Liver (tissue), 9 donors: ENCODE measurements around the gene KHDRBS2. TPM values are rescaled to one million over a fixed set of nuclear protein-coding genes. Genes with fewer than 3 reads are reported as not detected.

Experiments used
- DNase-seq: peaks from one replicate; pipeline ENCODE4 v3.0.0-alpha.2; 2017; ENCODE audit warnings: low spot score
- H3K27ac ChIP-seq, 2 donors: one replicate each; pipeline ENCODE4 v1.7.0; 2013; ENCODE audit warnings: inconsistent platforms in 2 of 2, low read length in 2 of 2, control low read depth in 1 of 2, low read depth in 1 of 2, mild to moderate bottlenecking in 1 of 2
- H3K27me3 ChIP-seq, 4 donors: one replicate each; pipeline versions ENCODE4 v1.6.1 to v1.7.0; 2013; ENCODE audit warnings: low read length in 3 of 4, inconsistent platforms in 1 of 4, mild to moderate bottlenecking in 1 of 4, moderate library complexity in 1 of 4; ENCODE audit not compliant: control insufficient read depth in 4 of 4, insufficient read depth in 4 of 4
- H3K36me3 ChIP-seq, 4 donors: one replicate each; pipeline versions ENCODE4 v1.6.1 to v1.7.0; 2013; ENCODE audit warnings: low read length in 3 of 4, mild to moderate bottlenecking in 3 of 4, low read depth in 1 of 4, moderate library complexity in 1 of 4; ENCODE audit not compliant: control insufficient read depth in 4 of 4, insufficient read depth in 3 of 4
- H3K4me1 ChIP-seq, 4 donors: one replicate each; pipeline versions ENCODE4 v1.6.1 to v1.7.0; 2013; ENCODE audit warnings: low read length in 3 of 4, mild to moderate bottlenecking in 3 of 4, moderate library complexity in 1 of 4; ENCODE audit not compliant: control insufficient read depth in 4 of 4, insufficient read depth in 4 of 4
- H3K4me3 ChIP-seq, 3 donors: one replicate each; pipeline versions ENCODE4 v1.6.1 to v1.7.0; 2013; ENCODE audit warnings: low read length in 3 of 3, control low read depth in 1 of 3, low read depth in 1 of 3, mild to moderate bottlenecking in 1 of 3
- H3K9ac ChIP-seq, 2 donors: one replicate each; pipeline ENCODE4 v1.7.0; 2013; ENCODE audit warnings: low read length in 2 of 2, mild to moderate bottlenecking in 2 of 2, moderate library complexity in 2 of 2, control low read depth in 1 of 2, low read depth in 1 of 2
- H3K9me3 ChIP-seq, 4 donors: one replicate each; pipeline versions ENCODE4 v1.6.1 to v1.7.0; 2013; ENCODE audit warnings: low read length in 3 of 4; ENCODE audit not compliant: control insufficient read depth in 4 of 4
- ATF3 ChIP-seq: IDR thresholded peaks from 2 replicates; pipeline ENCODE4 v1.6.1; 2016; ENCODE audit warnings: antibody characterized with exemption
- CTCF ChIP-seq: fragments of 150-350 bp; IDR thresholded peaks from 2 replicates; pipeline ENCODE4 v1.5.1; 2017; ENCODE audit warnings: improper control_type of control experiment, low read depth, low read length; ENCODE audit not compliant: missing input control
- EGR1 ChIP-seq, 2 donors: IDR thresholded peaks; 2 replicates each; pipeline ENCODE4 v1.6.1; 2016 to 2018; ENCODE audit warnings: antibody characterized with exemption in 2 of 2, low read depth in 2 of 2
- FOXA2 ChIP-seq: IDR thresholded peaks from 2 replicates; pipeline ENCODE4 v1.6.1; 2016; ENCODE audit warnings: antibody characterized with exemption
- GABPA ChIP-seq, 2 donors: IDR thresholded peaks in 1 of 2; conservative IDR thresholded peaks in 1 of 2; 2 replicates each; pipeline ENCODE4 v1.6.1; 2016; ENCODE audit warnings: antibody characterized with exemption in 2 of 2, mild to moderate bottlenecking in 1 of 2, moderate library complexity in 1 of 2
- HNF4A ChIP-seq, 2 donors: conservative IDR thresholded peaks; 2 replicates each; pipeline ENCODE4 v1.6.1; 2016; ENCODE audit warnings: antibody characterized with exemption in 2 of 2, mild to moderate bottlenecking in 2 of 2
- HNF4G ChIP-seq: IDR thresholded peaks from 2 replicates; pipeline ENCODE4 v1.6.1; 2016; ENCODE audit warnings: antibody characterized with exemption
- JUND ChIP-seq, 2 donors: IDR thresholded peaks; 2 replicates each; pipeline ENCODE4 v1.6.1; 2016; ENCODE audit warnings: antibody characterized with exemption in 2 of 2
- MAX ChIP-seq: IDR thresholded peaks from 2 replicates; pipeline ENCODE4 v1.6.1; 2016; ENCODE audit warnings: antibody characterized with exemption
- NR2F2 ChIP-seq: IDR thresholded peaks from 2 replicates; pipeline ENCODE4 v1.6.1; 2016; ENCODE audit warnings: antibody characterized with exemption
- RAD21 ChIP-seq, 2 donors: IDR thresholded peaks; 2 replicates each; pipeline ENCODE4 v1.6.1; 2016; ENCODE audit warnings: antibody characterized with exemption in 2 of 2, mild to moderate bottlenecking in 2 of 2
- REST ChIP-seq: IDR thresholded peaks from 2 replicates; pipeline ENCODE4 v1.6.1; 2016; ENCODE audit warnings: antibody characterized with exemption, mild to moderate bottlenecking
- RXRA ChIP-seq, 2 donors: IDR thresholded peaks; 2 replicates each; pipeline ENCODE4 v1.6.1; 2017 to 2018; ENCODE audit warnings: antibody characterized with exemption in 2 of 2, mild to moderate bottlenecking in 1 of 2
- SP1 ChIP-seq: IDR thresholded peaks from 2 replicates; pipeline ENCODE4 v1.6.1; 2018; ENCODE audit warnings: antibody characterized with exemption, mild to moderate bottlenecking
- TAF1 ChIP-seq: conservative IDR thresholded peaks from 2 replicates; pipeline ENCODE4 v1.6.1; 2016; ENCODE audit warnings: antibody characterized with exemption, mild to moderate bottlenecking
- YY1 ChIP-seq: IDR thresholded peaks from 2 replicates; pipeline ENCODE4 v1.6.1; 2016; ENCODE audit warnings: antibody characterized with exemption, mild to moderate bottlenecking
- ZBTB33 ChIP-seq: IDR thresholded peaks from 2 replicates; pipeline ENCODE4 v1.6.1; 2016; ENCODE audit warnings: antibody characterized with exemption
- WGBS: extraction: QIAGEN DNeasy Blood & Tissue Kit; methylation state at CpG from one replicate; pipeline ENCODE4 v1.1.7; 2013; 5-methylcytosine and 5-hydroxymethylcytosine counted together
- polyA plus RNA-seq, 2 donors: library from polyadenylated mRNA; stranded (reverse) in 1 of 2; unstranded in 1 of 2; fragments of 200-250 nt in 1 of 2; fragments of >200 nt in 1 of 2; fragmentation: Nextera tagmentation in 1 of 2; extraction: Ambion mirVana in 1 of 2; gene quantifications; one replicate each; pipeline versions ENCODE4 v1.2.1 to v1.2.3, GENCODE V29; 2013 to 2015
- total RNA-seq, 2 donors: library from RNA; depleted of rRNA; stranded (reverse); fragments of >200 nt; gene quantifications; one replicate each; pipeline ENCODE4 v1.2.3, GENCODE V29; 2014
- donor health status: healthy.
- donor health status: healthy.
- donor health status: healthy.
- donor health status: healthy.
- donor health status: healthy.

KHDRBS2 gene
- total and polyA plus RNA-seq, 4 donors: 0.08 to 1.1 TPM; not detected in 2

GRCh38 chr6:61953851-61954250 is 332.2 kb downstream of the KHDRBS2 start:
- no peak overlapping the region for H3K9ac ChIP-seq
- H3K4me1 ChIP-seq: no peaks in the 10 kb centered on the region
- no peak overlapping the region for H3K27ac ChIP-seq
- no peaks in the 10 kb centered on the region for H3K36me3 ChIP-seq
- H3K27me3 ChIP-seq: no peaks in the 10 kb centered on the region
- TF ChIP-seq RAD21 (IDR thresholded peaks at IDR 0.05) (no peak), TAF1 (no peak), HNF4A (conservative IDR thresholded peaks at IDR 0.05) (no peak), CTCF (no peak), YY1 (no peak), NR2F2 (no peak), SP1 (no peak), ZBTB33 (no peak), MAX (no peak), FOXA2 (no peak), JUND (IDR thresholded peaks at IDR 0.05) (no peak), EGR1 (IDR thresholded peaks at IDR 0.05; ENCODE audit: low read depth in 2 of 2) (no peak), REST (no peak), HNF4G (no peak), RXRA (IDR thresholded peaks at IDR 0.05) (no peak), ATF3 (no peak)
- H3K4me3 ChIP-seq: no peak overlapping the region
- H3K9me3 ChIP-seq: no peaks in the 10 kb centered on the region
- DNase-seq: no peak

GRCh38 chr6:61951586-61951985 is 334.4 kb downstream of the KHDRBS2 start:
- Histone ChIP-seq H3K27me3 (no peaks in the 10 kb centered on the region), H3K4me1 (no peaks in the 10 kb centered on the region), H3K36me3 (no peaks in the 10 kb centered on the region), H3K4me3 (no peak overlapping the region), H3K9me3 (no peaks in the 10 kb centered on the region), H3K9ac (no peak overlapping the region), H3K27ac (no peak overlapping the region)
- DNase-seq: no peak
- TF ChIP-seq CTCF (no peak), SP1 (no peak), MAX (no peak), TAF1 (no peak), GABPA (IDR thresholded peaks at IDR 0.05 in 1 of 2, conservative IDR thresholded peaks at IDR 0.05 in 1 of 2) (no peak), HNF4A (conservative IDR thresholded peaks at IDR 0.05) (no peak), REST (no peak), YY1 (no peak), NR2F2 (no peak)
- WGBS: 47% methylated on average over 1 of the region's 1 CpG
